DOHH2 (cell line): ENCODE data around the gene PCK2.

Experiments used
- EZH2phosphoT487 ChIP-seq: fragments of 200-600 bp; sonication (generic); IDR thresholded peaks from 2 replicates; pipeline ENCODE4 v1.6.1; 2017; ENCODE audit warnings: borderline replicate concordance, mild to moderate bottlenecking, antibody characterized with exemption, low read length, moderate library complexity, mixed read lengths
- TF ChIP-seq, protein P1 (sequence below): fragments of 200-600 bp; sonication (generic); IDR thresholded peaks from one replicate; pipeline ENCODE4 v1.5.1; 2014; ENCODE audit warnings: antibody characterized with exemption, mild to moderate bottlenecking, low read depth, low read length; ENCODE audit not compliant: poor library complexity, severe bottlenecking

DNA sequence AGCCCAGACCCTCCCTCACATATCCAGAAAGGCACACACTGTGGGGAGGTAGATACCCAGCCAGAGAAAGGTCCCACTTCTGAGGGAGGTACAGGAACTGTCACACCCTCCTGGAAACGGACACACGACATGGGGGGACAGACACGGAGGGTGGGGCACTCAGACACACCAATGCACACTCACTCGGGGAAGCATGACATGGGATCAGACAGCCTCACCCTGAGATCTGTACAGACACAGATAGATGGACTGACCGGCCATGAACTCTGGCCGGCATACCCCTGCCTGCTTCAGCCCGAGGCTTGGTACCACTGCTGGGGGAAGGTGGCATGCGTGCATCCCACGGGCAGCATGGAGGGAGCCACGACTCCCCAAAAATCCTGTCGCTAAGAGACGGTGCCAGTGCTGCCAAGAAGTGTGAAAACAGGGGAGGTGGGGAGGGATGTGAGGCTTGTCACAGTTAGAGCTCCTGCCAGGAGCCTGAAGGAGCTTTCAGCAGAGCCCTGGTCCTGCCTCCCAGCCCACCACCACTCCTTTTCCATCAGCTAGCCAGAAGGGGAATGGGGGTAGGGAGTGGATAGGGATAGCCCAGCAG, 22.2 kb upstream of the PCK2 start:
- TF ChIP-seq, protein P1, sequence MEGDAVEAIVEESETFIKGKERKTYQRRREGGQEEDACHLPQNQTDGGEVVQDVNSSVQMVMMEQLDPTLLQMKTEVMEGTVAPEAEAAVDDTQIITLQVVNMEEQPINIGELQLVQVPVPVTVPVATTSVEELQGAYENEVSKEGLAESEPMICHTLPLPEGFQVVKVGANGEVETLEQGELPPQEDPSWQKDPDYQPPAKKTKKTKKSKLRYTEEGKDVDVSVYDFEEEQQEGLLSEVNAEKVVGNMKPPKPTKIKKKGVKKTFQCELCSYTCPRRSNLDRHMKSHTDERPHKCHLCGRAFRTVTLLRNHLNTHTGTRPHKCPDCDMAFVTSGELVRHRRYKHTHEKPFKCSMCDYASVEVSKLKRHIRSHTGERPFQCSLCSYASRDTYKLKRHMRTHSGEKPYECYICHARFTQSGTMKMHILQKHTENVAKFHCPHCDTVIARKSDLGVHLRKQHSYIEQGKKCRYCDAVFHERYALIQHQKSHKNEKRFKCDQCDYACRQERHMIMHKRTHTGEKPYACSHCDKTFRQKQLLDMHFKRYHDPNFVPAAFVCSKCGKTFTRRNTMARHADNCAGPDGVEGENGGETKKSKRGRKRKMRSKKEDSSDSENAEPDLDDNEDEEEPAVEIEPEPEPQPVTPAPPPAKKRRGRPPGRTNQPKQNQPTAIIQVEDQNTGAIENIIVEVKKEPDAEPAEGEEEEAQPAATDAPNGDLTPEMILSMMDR, result no peak
- no peak for TF ChIP-seq EZH2phosphoT487
